Left cardiac atrium (tissue), 4 donors: ENCODE data around the gene ATAD3A. TPM values are rescaled to one million over a fixed set of nuclear protein-coding genes. Genes with fewer than 3 reads are reported as not detected.

ENCODE experiments used
- ATAC-seq, 2 donors: fragments of 200-7000 bp; cut with Tn5 transposase; one replicate each; pipeline ENCODE4 v1.9.1; 2020; ENCODE audit warnings: mild to moderate bottlenecking in 2 of 2, moderate library complexity in 2 of 2
- DNase-seq: peaks from one replicate; pipeline ENCODE4 v3.0.0-alpha.2; 2020
- intact Hi-C, 2 donors: fragments of 100-400 bp; cut with DNase I; formaldehyde crosslinking; loops; one replicate each; pipeline versions ENCODE4 v1.14.1 to v1.15.1; 2022 to 2023
- total RNA-seq, 2 donors: library from RNA; stranded (reverse); fragmentation: NEBNext Ultra II Directional; extraction: Animal tissue kit (Norgen Biotek cat#: 25700); gene quantifications; one replicate each; pipeline ENCODE4 v1.2.1, GENCODE V29; 2021
- donor health status: DM: no; HTN: yes; CAD: no.
- donor health status: DM: no; HTN: yes; CAD: no; lungs with severe emphysema.
- donor health status: DM: yes; HTN: yes; CAD: no.
- donor health status: Dilated cardiomyopathy.

Gene ATAD3A
- total RNA-seq, 2 donors from 2014 or later = 14.1 to 24.3 TPM

DNA sequence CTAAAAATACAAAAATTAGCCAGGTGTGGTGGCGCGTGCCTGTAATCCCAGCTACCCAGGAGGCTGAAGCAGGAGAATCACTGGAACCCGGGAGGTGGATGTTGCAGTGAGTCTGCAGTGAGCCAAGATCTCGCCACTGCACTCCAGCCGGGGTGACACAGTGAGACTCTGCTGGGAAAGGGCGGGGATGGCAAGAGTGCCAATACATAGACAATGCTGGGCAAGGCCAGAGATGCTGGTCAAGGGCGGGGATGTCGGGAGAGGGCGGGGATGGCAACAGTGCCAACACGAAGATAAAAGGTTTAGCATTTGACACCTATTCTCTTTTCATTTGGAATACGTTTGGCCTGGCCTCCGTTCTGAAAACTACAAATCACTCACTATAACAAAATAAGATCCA lies 51.7 kb downstream of the ATAD3A start:
- no peak for ATAC-seq
- intact Hi-C loops = loop anchor here in 1 of 2 donors (5.0 kb wide), 1 partner anchor 49 kb away; no protein-coding TSS in a partner anchor

DNA sequence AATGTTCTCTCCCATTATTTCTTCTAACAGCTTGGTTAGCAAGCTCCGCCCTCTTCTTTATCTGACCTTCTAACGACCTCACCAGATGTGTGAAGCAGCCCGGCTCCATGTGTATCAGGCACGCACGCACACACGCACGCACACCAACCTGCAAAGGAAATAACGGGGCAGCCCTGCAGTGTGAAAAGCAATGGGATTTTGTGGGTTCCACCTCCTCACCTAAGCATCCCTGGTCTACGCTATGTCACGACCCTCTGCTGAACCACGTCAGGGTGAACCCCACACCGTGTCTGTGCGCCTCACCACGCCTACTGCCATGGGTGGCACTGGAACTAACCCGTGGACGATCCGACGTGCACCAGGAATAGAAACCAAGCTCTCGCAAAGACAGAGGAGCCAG lies 52.3 kb downstream of the ATAD3A start:
- intact Hi-C loops = loop anchor here in 1 of 2 donors (5.0 kb wide), 1 partner anchor 48 kb away; no protein-coding TSS in a partner anchor
- DNase-seq (no peak), ATAC-seq (no peak)

More for the DNA sequence above, 51.7 kb downstream of the ATAD3A start:
- no peak for DNase-seq

DNA sequence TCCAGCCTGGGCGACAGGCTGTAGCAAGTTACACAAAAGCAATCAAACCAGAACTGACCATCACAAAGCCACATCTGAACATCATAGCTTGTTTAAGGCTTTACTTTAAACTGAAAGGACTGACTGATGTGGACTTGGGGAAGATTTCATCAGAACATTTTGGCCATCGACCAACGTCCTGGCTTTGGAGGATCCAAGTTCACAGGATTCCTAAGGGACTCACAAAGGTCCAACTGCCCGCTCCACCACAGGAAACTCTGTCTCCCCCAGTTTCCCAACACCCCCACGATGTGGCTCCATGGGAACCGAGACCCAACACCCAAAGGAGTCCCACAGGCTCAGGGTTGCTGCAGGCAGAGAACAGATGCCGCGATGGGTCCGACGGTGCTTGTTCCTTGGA lies 53.4 kb downstream of the ATAD3A start:
- no peak for DNase-seq
- intact Hi-C loops = no loop called here
- ATAC-seq = peak in 1 of 2 donors; percentile 60

DNA sequence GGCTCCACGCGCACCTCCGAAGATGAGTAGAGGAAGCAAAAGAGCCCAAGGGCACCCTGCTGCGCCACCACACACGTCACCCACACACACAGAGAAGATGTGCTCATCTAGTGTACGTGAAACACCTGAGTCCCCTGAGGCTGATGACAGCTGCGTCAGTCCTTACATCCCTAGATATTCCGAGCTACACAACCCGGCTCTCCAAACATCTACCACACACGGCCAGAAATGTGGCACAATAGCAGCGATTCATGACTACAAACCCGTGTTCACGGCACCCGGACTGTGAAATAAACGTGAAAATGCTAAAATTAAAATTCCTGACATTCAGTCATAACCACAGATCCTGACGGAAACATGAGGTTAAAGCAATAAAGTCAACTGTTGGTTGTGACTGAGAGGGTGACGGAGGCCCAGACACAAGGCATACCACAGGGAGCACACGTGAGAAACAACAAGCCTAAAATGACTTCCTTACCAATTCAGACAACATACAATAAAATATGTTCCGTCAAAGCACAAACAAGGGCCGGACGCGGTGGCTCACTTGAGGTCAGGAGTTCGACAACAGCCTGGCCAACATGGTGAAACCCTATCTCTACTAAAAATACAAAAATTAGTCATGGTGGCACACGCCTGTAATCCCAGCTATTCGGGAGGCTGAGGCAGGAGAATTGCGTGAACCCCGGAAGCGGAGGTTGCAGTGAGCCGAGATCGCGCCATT lies 55.4 kb downstream of the ATAD3A start:
- intact Hi-C loops = no loop called here
- ATAC-seq = no peak
- DNase-seq = no peak

DNA sequence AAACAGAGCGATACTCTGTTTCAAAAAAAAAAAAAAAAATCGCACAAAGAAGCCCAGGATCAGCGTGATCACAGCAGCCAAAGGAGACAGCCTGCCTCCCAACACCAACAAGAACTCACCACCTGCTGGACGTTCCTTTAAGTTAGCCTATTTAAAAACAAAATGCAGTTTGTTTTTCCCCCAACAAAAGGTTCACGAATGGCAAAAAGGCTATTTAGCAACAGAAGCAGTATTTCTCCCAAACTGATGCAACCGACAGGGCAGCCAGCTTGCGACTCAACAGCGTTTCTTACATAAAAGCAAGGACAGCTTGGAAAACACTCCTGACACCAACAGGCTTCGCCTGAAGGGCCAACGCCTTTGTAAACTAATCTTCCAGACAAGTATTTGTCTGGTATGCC lies 55.9 kb downstream of the ATAD3A start:
- ATAC-seq (no peak), DNase-seq (no peak)
- intact Hi-C loops = no loop called here

DNA sequence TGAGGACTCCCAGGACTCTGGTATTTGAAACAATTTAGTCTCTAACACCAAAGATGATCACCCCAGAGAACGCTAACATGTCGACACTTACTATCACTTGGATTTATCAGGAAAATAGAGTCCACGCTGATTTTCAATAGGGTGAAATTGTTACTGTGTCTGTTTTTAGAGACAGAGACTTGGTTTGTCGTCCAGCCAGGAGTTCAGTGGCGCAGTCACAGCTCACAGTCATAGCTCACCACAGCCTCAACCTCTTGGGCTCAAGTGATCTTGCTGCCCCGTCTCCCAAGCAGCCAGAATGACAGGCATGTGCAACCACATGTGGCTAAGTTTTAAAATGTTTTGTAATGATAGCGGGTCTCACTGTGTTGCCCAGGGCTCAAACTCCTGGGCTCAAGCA lies 57.4 kb downstream of the ATAD3A start:
- ATAC-seq (no peak), DNase-seq (no peak)
- intact Hi-C loops = no loop called here

DNA sequence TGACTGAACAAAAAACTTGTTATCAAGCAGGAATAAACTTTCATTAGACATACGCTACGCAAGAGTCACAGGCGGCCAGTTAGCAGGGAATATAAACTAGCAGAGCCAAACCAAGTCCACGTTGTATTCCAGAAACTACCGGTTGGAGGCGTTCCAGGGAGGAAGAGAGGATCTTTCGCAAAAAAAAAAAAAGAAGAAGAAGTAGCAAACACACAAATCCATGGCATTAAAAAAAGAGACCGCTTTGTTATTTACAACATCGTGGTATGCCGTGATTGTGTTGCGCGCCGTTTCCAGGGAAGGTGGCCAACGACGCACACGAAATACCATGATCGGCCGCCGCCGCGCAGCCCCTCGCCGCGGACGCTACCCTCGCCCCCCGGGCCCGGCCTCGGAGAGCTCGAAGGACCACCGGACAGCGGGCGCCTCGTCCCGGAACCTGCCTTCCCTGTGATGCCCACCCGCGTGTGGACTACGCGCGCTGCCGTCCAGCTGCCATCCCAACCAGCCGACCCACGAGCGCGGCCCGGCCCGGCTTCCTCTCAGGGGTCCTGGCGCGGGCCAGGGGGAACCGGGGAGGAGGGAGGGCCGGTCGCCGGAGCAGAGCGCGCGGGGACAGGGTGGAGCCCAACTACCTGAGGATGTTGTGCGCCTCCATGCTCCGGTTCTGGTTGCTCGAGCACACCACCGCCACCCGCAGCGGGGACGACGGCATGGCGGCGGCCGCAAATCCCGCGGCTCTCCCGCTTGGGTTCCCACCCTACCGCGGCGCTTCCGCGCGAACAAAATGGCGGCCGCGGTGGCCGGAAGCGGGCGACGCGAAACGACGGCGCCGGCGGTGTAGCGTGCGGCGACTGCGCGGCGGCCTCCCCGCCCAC lies 62.1 kb downstream of the ATAD3A start:
- DNase-seq (peak; percentile 70), ATAC-seq (peak; percentile 81 to 90)
- intact Hi-C loops = loop anchor here in 1 of 2 donors (2.0 kb wide), 1 partner anchor 41 kb away; the partner anchor contains the start of gene MIB2

DNA sequence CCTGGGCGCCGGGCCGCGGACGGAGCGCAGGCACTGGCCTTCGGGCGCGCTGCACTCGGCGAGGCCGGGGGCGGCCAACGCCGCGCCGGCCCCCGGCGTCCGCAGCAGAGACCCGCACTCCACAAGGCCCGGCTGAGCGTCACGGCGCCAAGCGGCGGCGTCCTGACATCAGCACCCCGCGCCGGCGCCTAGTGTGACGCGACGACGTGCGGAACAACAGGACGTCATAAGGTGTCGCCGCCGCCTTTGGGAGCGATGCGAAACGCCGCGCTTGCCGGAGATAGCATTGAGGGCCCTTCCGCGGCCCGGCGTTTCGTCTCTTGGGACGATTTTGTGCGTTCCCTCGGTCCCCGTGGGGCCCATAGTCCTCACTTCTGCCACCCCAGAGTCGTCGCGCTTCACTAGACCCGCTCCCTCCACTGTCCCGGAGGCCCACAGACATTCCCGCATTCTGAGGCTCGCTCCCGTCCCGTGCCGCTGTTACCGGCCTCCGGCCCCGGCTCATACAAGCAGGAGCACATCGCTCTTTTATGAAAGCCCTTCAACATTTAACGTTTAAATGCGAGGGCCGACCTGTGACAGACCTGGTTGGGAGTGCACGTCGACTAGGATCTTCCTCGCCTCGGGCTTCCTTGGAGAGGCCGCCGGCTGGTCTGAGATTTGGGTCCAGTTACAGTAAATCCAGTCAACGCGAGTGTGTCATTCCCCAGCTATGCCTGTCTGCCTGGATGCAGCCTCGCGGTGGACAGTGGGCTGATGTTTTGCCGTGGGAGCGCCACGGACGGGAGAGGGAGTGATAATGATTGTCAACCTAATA lies 63.0 kb downstream of the ATAD3A start, which contains the start of gene SSU72:
SSU72 (minus strand) TSS at position 143 of the 817 bp plus-strand sequence. CDS start 306 bp downstream, outside the sequence.
- intact Hi-C loops = loop anchor here in 1 of 2 donors (2.0 kb wide), 1 partner anchor 40 kb away; the partner anchor contains the start of gene MIB2
- DNase-seq = peak; percentile 96
- ATAC-seq = peak; percentile 96 to 97

DNA sequence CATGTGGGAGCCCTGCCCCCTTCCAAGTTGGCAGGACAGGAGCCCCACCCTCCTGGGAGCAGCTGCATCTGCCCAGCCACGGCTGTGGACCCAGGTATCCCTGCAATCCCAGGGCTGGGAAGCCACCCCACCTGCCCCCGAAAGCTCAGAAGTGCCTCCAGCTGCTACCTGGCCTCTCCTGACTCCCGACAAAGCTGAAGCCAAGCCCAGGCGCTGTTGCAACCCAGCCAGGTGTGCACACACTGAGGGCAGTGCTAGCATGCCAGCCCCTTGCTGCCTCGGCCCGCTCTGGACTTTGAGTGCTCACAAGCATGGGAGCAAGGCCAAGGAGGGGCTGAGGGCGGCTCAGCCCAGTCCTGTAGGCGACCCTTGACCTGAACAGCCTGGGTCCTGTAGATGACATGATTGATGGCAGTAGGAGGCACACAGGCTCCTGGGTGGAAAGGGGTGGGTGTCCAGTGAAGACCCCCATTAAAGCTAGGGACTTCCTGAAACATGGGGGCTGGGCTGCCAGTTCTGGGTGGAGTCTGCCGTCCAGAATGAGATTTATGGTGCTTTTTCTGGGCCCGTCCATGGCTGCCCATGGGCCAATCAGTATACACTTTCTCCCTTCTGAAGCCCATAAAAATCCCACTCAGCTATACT lies 65.5 kb downstream of the ATAD3A start:
- ATAC-seq (no peak), DNase-seq (no peak)
- intact Hi-C loops = no loop called here

DNA sequence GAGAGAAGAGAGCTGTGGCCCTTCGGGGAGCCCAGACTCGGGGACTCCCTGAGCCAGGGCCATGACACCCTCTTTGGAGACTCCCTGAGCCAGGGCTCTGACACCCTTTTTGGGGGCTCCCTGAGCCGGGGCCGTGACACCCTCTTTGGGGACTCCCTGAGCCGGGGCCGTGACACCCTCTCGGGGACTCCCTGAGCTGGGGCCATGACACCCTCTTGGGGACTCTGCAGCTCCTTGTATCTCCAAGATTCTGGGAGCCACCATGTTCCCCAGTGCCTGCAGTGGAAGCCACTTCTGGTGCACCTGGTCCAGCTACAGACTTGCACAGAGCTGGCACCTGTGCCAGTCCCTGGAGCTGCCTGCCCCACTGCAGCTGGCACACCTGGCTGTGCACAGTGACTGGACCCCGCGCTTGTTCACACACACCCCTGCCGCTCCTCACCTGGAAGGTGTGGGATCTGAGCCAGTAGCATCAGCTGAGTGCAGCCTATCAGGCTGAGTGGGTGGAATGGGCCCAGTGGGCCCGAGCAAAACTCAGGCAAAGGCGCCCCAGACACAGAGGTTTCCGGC lies 66.5 kb downstream of the ATAD3A start:
- DNase-seq (no peak), ATAC-seq (no peak)
- intact Hi-C loops = no loop called here

DNA sequence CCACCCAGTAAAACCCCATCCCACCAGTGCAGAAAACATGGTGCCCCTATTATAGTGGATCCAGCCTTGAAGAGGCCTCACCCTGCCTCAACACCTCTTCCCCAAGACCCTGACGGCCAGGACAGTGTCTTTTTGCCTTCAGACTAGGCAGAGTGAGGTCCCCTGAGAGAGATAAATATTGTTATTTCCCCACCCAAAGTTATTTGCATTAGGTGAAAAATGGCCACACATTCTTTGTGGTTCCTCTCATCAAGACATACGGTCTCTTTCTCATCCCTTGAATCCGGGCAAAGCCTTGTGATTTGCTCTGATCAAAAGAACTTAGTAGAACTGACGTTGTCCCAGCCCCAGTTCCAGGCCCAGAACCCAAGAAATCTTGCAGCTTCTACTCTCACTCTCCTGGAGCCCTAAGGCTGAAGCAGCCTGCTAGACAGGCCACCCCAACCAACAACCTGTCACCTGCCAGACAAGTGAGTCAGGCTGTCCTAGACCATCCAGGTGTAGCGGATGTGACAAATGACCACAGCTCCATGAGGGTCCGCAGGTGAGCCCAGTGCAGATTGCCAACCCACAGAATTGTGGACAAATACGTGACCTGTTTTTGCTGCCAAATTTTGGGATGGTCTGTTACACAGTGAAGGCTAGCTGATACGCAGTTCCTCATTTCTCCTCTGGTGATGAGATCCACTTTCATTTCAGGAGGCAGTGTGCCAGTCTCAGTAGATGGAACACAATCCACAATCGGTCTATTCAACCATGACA lies 70.8 kb downstream of the ATAD3A start:
- no peak for DNase-seq
- ATAC-seq = no peak
- intact Hi-C loops = no loop called here

DNA sequence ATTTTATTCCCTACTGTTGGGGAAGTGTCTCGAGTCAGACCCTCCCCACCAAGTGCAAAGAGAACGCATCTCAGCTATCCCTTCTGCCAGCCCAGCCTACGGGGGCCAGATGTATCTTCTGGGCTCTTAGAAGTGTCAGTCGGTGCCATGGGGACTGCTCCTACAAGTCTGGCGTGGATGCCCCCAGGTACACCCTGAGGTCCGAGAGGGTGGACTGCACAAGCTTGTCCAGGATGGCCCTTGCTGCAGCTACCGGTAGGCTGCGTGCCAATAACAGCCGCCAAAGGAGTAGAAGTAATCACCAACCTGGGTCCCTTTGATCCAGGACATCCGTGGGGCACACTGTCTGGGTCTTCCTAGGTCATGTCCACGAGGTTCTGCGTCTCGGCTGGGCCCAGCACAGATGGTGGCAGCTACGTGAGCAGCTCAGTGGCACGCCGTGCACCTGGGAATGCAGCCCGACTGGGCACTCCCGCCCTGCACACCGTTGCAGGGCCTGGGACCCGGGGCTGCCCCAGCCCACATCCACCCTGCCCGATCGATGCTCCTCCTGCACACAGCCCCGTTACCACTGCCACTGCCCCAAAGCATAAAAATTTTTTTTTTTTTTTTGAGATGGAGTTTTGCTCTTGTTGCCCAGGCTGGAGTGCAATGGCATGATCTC lies 71.5 kb downstream of the ATAD3A start:
- intact Hi-C loops = no loop called here
- no peak for ATAC-seq
- DNase-seq = no peak

Other genes with a start within 250 kb of the ATAD3A start
- gene UBE2J2, start 238.3 kb upstream of the ATAD3A start, total RNA-seq = 10 to 100 TPM; 35.9 to 41.5 TPM
- gene SCNN1D, start 231.7 kb upstream of the ATAD3A start, total RNA-seq = 1 to 10 TPM; 3.5 to 4.1 TPM
- gene ACAP3, start 204.2 kb upstream of the ATAD3A start, total RNA-seq = 10 to 100 TPM; 36.2 to 46.7 TPM
- gene PUSL1, start 203.6 kb upstream of the ATAD3A start, total RNA-seq = 10 to 100 TPM; 11.4 to 12.2 TPM
- gene INTS11, start 187.5 kb upstream of the ATAD3A start, total RNA-seq = 10 to 100 TPM; 48.5 to 60.0 TPM
- 10 to 100 TPM; 31.8 to 32.5 TPM for gene CPTP, start 187.4 kb upstream of the ATAD3A start, total RNA-seq
- gene TAS1R3, start 180.9 kb upstream of the ATAD3A start, total RNA-seq = under 1 TPM; 0.44 to 0.65 TPM
- 10 to 100 TPM; 63.5 to 69.2 TPM for gene DVL1, start 162.7 kb upstream of the ATAD3A start, total RNA-seq
- gene MXRA8, start 153.6 kb upstream of the ATAD3A start, total RNA-seq = 10 to 100 TPM; 38.3 to 44.3 TPM
- gene AURKAIP1, start 137.0 kb upstream of the ATAD3A start, total RNA-seq = 100 to 1,000 TPM; 184 to 199 TPM
- 10 to 100 TPM; 56.0 to 89.0 TPM for gene CCNL2, start 112.8 kb upstream of the ATAD3A start, total RNA-seq
- gene MRPL20, start 104.9 kb upstream of the ATAD3A start, total RNA-seq = 100 to 1,000 TPM; 112 to 134 TPM
- 1 to 10 TPM; 2.2 to 3.0 TPM for gene ANKRD65, start 90.9 kb upstream of the ATAD3A start, total RNA-seq
- 10 to 100 TPM; 24.9 to 66.4 TPM for gene VWA1, start 76.5 kb upstream of the ATAD3A start, total RNA-seq
- 1 to 10 TPM; 1.7 to 2.4 TPM for gene ATAD3C, start 62.5 kb upstream of the ATAD3A start, total RNA-seq
- 1 to 10 TPM; 6.9 to 7.3 TPM for gene ATAD3B, start 40.4 kb upstream of the ATAD3A start, total RNA-seq
- 1 to 10 TPM; 4.6 to 5.4 TPM for gene TMEM240, start 28.5 kb downstream of the ATAD3A start, total RNA-seq
- gene SSU72, start 62.7 kb downstream of the ATAD3A start, total RNA-seq = 100 to 1,000 TPM; 107 to 118 TPM
- gene FNDC10, start 88.0 kb downstream of the ATAD3A start, total RNA-seq = 1 to 10 TPM; 1.3 to 2.5 TPM
- gene MIB2, start 103.3 kb downstream of the ATAD3A start, total RNA-seq = 10 to 100 TPM; 56.4 to 58.1 TPM
- gene MMP23B, start 120.0 kb downstream of the ATAD3A start, total RNA-seq = 10 to 100 TPM in 1 of 2 donors, 1 to 10 TPM in 1; 9.5 to 11.0 TPM
- gene CDK11B, start 146.8 kb downstream of the ATAD3A start, total RNA-seq = 10 to 100 TPM; 17.0 to 18.8 TPM
- 10 to 100 TPM; 15.3 to 24.6 TPM for gene SLC35E2B, start 180.6 kb downstream of the ATAD3A start, total RNA-seq
- 10 to 100 TPM; 19.1 to 21.1 TPM for gene CDK11A, start 212.2 kb downstream of the ATAD3A start, total RNA-seq